GM18520 (cell line): Measurements from ENCODE around the gene AKR1D1.
"Not testable (repeated sequence)": the region's sequence is repeated elsewhere in the genome, so short reads cannot be mapped to it uniquely, and the experiment has no call there.

ENCODE experiments used
- ATAC-seq: cut with Tn5 transposase; IDR thresholded peaks from one replicate; pipeline ENCODE4 v1.9.1; 2021; ENCODE audit not compliant: unreplicated experiment

AKR1D1 gene

GRCh38 chr7:138120140-138120827, 44.0 kb downstream of the AKR1D1 start:
- ATAC-seq, result no peak

DNA sequence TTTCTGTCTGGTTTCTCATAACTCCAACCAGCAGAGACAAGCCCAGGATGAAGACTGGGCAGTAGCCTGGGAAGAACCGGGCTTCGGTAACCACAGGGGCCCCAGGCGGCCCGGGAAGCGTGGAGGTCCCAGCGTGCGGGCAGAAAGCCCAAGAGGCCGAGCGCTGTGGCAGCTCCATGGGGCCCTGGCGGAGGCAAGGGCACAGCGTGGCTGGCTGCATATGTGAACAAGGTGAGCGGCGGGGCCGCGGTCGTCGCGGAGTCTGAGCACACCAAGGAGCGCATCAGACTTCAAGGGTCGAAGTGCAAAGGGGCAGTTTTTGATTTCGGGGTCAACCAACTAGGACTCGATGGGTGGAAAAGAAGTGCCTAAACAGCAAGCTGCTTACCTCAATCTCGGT, 45.9 kb downstream of the AKR1D1 start:
- no peak for ATAC-seq

DNA sequence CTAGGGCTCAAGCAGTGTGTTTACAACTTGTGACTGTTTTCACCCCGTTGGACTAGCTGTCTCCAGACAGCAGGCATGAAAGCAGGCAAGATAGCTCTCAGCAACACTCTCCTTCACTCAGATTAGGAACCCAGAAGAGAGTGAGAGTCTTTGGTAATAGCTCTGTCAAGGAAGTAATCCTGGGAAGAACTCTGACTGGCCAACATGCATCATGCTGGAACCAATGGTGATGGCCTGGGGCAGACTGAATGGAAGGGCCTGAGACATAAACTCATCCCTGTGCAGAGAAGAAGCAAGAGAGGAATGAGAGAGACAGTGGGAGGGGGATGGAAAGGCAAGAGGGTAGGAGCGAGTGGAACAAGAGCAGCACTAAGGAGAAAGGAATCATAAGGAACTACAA, 48.9 kb downstream of the AKR1D1 start:
- ATAC-seq, result no peak

DNA sequence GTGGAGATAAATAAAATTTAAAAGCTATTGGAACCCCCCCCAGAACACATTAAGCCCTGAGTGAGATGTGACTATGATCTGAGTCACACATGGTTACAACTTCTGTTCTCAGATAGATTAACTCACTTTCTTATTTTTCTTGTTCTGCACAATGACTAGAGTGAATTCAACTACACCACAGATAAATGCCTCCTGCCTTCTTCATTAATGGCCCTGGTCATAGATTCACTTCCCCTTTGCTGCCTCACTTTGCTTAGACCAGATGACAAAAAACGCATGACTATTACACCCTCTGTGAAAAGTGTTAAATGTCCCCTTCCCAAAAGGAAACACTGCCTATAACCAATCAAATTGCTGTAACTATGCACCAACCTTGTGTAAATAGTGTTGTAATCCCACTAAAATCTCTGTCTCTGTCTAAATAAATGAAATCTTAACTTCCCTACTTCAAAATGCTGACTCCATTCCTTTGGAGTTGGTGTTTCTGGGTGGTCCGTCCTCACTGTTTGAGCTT, 49.4 kb downstream of the AKR1D1 start:
- peak; percentile 67 for ATAC-seq

GRCh38 chr7:138126928-138127327, 50.7 kb downstream of the AKR1D1 start:
- ATAC-seq, result no peak

GRCh38 chr7:138127996-138128395, 51.7 kb downstream of the AKR1D1 start:
- no peak for ATAC-seq

DNA sequence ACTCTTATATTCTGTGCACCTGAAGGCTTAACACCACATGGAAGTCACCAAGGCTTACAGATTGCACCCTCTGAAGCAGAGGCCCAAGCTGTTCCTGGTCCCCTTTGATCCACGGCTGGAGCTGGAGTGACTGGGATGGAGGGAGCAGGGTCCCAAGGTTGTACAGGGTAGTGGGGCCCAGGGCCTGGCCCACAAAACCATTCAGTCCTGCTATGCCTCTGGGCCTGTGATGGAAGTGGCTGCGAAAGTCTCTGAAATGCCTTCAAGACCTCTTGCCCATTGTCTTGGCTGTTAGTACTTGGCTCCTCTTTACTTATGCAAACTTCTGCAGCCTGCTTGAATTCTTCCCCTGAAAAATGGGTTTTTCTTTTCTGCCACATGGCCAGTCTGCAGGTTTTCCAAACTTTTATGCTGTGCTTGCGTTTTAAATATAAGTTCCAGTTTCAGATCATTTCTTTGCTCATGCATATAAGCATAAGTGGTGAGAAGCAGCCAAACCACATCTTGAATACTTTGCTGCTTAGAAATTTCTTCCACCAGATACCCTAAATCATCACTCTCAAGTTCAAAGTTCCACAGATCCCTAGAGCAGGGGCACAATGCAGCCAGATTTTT, 53.4 kb downstream of the AKR1D1 start:
- no peak for ATAC-seq

DNA sequence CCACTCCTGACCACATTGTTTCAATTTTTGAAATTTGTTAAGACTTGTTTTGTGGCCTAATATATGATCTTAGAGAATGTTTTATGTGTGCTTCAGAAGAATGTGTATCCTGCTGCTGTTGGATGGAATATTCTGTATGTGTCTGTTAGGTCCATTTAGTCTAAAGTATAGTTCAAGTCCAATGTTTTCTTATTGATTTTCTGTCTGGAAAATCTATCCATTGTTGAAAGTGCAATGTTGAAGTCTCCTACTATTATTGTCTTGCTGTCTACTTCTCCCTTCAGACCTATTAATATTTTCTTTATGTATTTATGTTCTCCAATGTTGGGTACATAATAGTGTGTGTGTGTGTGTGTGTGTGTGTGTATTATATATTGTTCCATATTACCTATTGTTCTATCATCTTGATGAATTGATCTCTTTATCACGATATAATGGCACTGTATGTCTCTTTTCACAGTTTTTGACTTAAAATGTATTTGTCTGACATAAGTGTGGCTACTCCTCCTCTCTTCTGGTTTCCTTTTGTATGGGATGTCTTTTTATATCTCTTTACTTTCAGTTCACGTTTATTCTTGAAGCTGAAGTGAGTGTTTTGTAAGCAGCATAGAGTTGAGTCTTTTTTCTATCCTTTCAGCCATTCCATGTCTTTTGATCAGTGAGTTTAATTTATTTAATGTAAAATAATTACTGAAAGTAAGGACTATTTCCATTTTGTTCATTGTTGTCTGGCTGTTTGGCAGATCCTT, 61.3 kb downstream of the AKR1D1 start:
- ATAC-seq, result peak; percentile 76

DNA sequence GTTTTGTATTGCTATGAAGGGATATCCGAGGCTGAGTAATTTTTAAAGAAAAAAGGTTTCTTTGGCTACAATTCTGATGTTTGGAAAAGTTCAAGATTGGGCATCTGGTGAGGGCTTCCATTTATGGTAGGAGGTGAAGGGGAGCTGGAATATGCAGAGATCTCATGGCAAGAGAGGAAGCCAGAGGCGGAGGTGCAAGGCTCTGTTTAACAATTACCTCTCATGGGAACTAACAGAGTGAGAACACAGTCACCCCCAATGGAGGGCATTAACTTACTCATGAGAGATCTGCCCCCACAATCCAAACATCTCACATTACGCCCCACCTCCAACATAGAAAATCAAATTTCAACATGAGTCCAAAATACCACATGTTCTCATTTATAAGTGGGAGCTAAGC, 62.0 kb downstream of the AKR1D1 start:
- ATAC-seq, result no peak

GRCh38 chr7:138142583-138143201, 66.4 kb downstream of the AKR1D1 start:
- ATAC-seq, result no peak

GRCh38 chr7:138144958-138145357, 68.7 kb downstream of the AKR1D1 start:
- ATAC-seq, result no peak

DNA sequence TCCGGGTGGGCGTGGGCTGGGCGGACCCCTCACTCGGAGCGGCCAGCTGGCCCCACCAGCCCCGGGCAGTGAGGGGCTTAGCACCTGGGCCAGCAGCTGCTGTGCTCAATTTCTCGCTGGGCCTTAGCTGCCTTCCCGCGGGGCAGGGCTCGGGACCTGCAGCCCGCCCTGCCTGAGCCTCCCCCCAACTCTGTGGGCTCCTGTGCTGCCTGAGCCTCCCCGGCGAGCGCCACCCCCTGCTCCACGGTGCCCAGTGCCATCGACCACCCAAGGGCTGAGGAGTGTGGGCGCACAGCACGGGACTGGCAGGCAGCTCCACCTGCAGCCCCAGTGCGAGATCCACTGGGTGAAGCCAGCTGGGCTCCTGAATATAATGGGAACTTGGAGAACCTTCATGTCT, 70.0 kb downstream of the AKR1D1 start:
- ATAC-seq, result not testable (repeated sequence)

DNA sequence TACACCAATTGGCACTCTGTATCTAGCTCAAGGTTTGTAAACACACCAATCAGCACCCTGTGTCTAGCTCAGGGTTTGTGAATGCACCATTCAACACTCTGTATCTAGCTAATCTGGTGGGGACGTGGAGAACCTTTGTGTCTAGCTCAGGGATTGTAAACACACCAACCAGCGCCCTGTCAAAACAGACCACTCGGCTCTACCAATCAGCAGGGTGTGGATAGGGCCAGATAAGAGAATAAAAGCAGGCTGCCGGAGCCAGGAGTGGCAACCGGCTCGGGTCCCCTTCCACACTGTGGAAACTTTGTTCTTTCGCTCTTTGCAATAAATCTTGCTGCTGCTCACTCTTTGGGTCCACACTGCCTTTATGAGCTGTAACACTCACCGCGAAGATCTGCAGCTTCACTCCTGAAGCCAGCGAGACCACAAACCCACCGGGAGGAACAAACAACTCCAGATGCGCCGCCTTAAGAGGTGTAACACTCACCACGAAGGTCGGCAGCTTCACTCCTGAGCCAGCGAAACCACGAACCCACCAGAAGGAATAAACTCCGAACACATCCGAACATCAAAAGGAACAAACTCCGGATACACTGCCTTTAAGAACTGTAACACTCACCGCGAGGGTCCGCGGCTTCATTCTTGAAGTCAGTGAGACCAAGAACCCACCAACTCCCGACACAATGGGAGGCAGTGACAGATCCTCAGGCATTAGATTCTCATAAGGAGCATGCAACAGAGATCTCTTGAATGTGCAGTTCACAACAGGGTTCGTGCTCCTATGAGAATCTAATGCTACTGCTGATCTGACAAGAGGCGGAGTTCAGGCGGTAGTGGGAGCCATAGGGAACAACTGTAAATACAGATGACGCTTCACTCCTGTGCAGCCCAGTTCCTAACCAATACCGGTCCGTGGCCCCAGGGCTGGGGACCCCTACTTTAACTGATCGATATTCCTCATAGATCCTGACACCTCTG, 70.8 kb downstream of the AKR1D1 start:
- ATAC-seq, result not testable (repeated sequence)

- ATAC-seq, result no peak
These were observed 75.7 kb downstream of the AKR1D1 start for GRCh38 chr7:138151731-138152577.

DNA sequence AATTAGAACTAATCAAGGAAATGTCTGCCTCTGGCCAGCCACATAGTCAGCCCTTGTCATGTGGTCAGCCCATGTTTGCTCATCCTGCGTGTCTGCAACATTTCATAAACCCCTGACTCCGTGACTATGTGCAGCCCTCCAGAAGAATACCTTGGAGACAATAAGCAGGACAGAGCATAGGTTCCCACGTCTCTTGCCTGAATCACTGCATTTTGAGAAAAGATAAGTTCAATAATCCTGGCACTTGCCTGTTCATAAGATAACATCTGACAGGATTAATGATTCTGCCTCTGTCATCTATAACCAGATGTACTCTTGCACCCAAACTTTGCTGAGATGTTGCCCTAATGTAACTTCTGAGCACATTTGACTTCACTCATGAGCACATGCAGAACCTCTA, 78.4 kb downstream of the AKR1D1 start:
- ATAC-seq, result no peak

- ATAC-seq, result no peak
These were observed 81.4 kb downstream of the AKR1D1 start for GRCh38 chr7:138157702-138158101.

GRCh38 chr7:138158739-138159528, 82.7 kb downstream of the AKR1D1 start:
- no peak for ATAC-seq

DNA sequence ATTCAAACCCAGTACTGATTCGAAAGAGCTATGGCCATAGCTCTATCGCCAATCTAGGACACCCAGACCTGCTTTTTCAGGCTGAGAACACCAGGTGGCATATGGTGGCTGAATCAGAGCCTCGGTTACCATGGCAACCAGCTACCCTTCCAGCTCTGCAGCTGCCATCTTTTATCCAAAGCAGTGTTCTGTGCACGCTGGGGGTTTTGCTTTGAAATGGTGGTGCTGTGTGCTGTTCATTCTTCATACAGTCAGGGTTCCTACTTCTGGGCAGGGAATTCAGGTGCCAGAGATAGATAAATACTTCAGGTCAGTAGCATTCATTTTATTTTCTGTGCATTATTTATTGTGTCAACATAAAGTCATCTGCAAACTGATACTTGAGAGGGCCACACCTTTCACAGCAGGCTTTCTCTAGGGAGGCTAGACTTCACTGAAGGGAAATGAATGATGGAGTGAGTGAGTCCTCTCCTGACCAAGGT, 85.4 kb downstream of the AKR1D1 start:
- ATAC-seq, result peak; percentile 100
